ENCODE data around the gene SLC24A5.

The SLC24A5 gene

DNA sequence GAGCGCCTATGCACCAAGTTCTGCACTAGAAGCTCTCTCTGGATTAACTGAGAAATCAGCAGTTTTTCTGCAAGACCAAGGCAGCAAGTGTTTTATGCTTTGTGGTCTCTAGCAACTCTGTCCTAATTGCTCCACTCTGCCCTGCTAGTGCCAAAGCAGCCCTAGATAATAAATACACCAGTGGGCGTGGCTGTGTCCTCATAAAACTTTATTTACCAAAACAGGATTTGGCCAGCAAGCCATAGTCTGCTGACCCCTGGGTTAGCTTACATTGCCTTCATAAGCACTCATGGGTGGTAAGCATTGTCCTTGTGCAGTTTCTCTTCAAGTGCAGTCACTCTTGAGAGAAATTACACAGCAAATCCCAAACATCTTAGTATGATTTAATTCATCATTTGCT lies 30.7 kb upstream of the SLC24A5 start:
- Histone ChIP-seq H3K4me1 (ENCODE audit: control insufficient read depth, insufficient read depth, low read length) (no peaks in the 10 kb centered on the region), H3K27me3 (ENCODE audit: control insufficient read depth, insufficient read depth, low read length) (no peaks in the 10 kb centered on the region), H3K36me3 (ENCODE audit: control insufficient read depth, insufficient read depth, low read length) (no peaks in the 10 kb centered on the region), H3K27ac (ENCODE audit: low read depth, low read length) (no peak overlapping the region), H3K9ac (ENCODE audit: low read depth, low read length) (no peak overlapping the region), H3K9me3 (ENCODE audit: control insufficient read depth, insufficient read depth, low read length) (peaks cover 21% of the 10 kb centered on the region), H3K4me3 (ENCODE audit: low read depth, low read length) (no peak overlapping the region)

DNA sequence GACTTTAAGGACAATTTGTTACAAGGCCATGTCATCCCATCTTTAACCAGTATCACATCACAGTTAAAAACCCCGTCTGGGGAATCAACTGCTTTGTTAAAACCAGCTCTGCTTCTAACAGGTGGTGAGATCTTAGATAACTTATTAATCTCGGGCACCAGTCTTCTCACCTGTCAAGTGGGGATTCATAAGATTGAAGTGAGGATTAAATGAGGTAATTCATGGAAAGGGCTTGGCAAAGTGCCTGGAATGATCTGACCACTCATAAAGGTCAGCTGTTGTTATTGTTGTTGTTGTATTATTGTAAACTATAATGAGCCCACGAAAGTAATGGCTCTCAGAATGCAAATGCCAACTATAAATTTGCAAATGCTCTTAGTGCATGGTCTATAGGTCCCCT lies 30.1 kb upstream of the SLC24A5 start:
- H3K36me3 ChIP-seq (ENCODE audit: control insufficient read depth, insufficient read depth, low read length): no peaks in the 10 kb centered on the region
- H3K9me3 ChIP-seq (ENCODE audit: control insufficient read depth, insufficient read depth, low read length): peaks cover 21% of the 10 kb centered on the region
- H3K27ac ChIP-seq (ENCODE audit: low read depth, low read length): no peak overlapping the region
- H3K9ac ChIP-seq (ENCODE audit: low read depth, low read length): no peak overlapping the region
- H3K27me3 ChIP-seq (ENCODE audit: control insufficient read depth, insufficient read depth, low read length): no peaks in the 10 kb centered on the region
- no peak overlapping the region for H3K4me3 ChIP-seq (ENCODE audit: low read depth, low read length)
- H3K4me1 ChIP-seq (ENCODE audit: control insufficient read depth, insufficient read depth, low read length): no peaks in the 10 kb centered on the region

DNA sequence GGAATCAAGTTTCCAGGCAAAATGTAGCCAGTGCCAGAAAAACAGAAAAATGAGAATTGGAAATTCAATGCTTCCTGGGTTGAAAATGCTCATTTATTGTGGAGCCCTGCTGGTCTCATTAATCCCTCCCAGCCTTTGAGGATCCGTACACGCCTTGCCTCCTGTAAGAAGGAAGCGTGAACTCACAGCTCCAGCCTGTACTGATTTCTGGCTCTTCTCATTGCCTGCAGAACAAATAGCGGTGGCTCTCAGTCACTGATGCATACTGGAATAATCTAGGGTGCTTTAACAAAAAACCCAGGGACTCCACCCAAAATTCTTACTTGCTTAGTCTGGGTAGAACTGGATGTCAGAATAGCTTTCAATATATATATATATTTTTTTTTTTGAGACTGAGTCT lies 29.3 kb upstream of the SLC24A5 start:
- Histone ChIP-seq H3K27me3 (ENCODE audit: control insufficient read depth, insufficient read depth, low read length) (no peaks in the 10 kb centered on the region), H3K9me3 (ENCODE audit: control insufficient read depth, insufficient read depth, low read length) (peaks cover 21% of the 10 kb centered on the region), H3K9ac (ENCODE audit: low read depth, low read length) (no peak overlapping the region), H3K4me1 (ENCODE audit: control insufficient read depth, insufficient read depth, low read length) (no peaks in the 10 kb centered on the region), H3K4me3 (ENCODE audit: low read depth, low read length) (no peak overlapping the region), H3K36me3 (ENCODE audit: control insufficient read depth, insufficient read depth, low read length) (no peaks in the 10 kb centered on the region), H3K27ac (ENCODE audit: low read depth, low read length) (no peak overlapping the region)

DNA sequence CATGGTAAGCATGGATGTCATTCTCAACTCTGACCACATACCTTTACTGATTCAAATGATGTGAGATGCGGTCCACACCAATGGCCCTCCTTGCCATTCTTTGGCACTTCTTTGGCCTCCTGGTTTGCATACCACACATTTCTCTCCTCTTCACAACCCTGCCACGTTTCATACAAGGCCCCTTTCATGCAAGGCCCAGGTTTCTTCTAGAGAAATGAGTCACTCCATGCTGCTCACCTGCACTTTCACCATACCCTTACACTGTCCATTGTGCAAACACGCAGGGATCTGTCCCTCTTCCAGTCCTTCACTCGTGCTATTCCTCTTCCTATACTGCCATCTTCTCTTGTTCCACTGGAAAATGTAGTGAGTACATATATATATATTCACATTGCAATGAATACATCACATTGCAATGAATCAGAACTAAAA lies 24.4 kb upstream of the SLC24A5 start:
- H3K27me3 ChIP-seq (ENCODE audit: control insufficient read depth, insufficient read depth, low read length): no peaks in the 10 kb centered on the region
- no peak overlapping the region for H3K4me3 ChIP-seq (ENCODE audit: low read depth, low read length)
- H3K9me3 ChIP-seq (ENCODE audit: control insufficient read depth, insufficient read depth, low read length): no peaks in the 10 kb centered on the region
- H3K27ac ChIP-seq (ENCODE audit: low read depth, low read length): no peak overlapping the region
- H3K4me1 ChIP-seq (ENCODE audit: control insufficient read depth, insufficient read depth, low read length): no peaks in the 10 kb centered on the region
- no peaks in the 10 kb centered on the region for H3K36me3 ChIP-seq (ENCODE audit: control insufficient read depth, insufficient read depth, low read length)
- H3K9ac ChIP-seq (ENCODE audit: low read depth, low read length): no peak overlapping the region

DNA sequence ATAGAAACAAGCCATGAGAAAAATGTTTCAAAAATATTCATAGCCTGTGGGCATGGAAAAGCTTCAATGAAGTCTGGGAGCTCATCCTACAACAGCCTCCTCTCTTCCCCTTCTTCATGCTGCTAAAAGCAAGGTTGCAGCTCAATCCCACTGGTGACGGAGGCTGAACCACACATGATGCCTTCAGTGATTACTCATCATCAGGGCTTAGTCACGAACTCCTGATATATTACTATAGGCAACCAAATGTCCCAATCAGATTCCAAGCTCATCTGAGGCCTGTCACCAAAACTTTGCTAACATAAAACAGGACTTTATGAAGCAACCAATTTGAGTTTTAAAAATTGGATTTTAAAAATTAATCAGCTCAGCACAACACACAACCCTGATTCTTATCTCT lies 24.0 kb upstream of the SLC24A5 start:
- H3K27ac ChIP-seq (ENCODE audit: low read depth, low read length): no peak overlapping the region
- H3K4me1 ChIP-seq (ENCODE audit: control insufficient read depth, insufficient read depth, low read length): no peaks in the 10 kb centered on the region
- no peaks in the 10 kb centered on the region for H3K9me3 ChIP-seq (ENCODE audit: control insufficient read depth, insufficient read depth, low read length)
- H3K27me3 ChIP-seq (ENCODE audit: control insufficient read depth, insufficient read depth, low read length): no peaks in the 10 kb centered on the region
- no peak overlapping the region for H3K9ac ChIP-seq (ENCODE audit: low read depth, low read length)
- no peaks in the 10 kb centered on the region for H3K36me3 ChIP-seq (ENCODE audit: control insufficient read depth, insufficient read depth, low read length)
- no peak overlapping the region for H3K4me3 ChIP-seq (ENCODE audit: low read depth, low read length)

DNA sequence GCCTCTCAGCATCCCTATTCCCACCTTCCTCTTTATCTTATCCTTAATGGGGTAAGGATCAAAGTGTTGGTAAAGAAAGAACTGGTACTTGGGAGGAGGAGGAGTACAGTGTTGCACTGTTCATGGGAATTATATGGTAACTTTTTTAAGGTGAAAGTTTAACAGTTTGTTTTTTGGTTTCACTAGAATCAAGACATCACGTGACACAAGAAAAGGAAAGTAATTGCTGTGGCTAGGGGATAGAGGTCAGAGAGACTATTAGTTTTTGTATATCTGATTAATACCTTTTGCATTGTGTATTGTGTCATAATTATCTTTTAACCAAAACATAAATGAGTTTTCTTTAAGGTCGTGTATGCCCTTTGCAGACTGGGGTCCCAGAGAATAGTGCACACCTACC lies 23.5 kb upstream of the SLC24A5 start:
- H3K4me1 ChIP-seq (ENCODE audit: control insufficient read depth, insufficient read depth, low read length): no peaks in the 10 kb centered on the region
- H3K27me3 ChIP-seq (ENCODE audit: control insufficient read depth, insufficient read depth, low read length): no peaks in the 10 kb centered on the region
- no peak overlapping the region for H3K4me3 ChIP-seq (ENCODE audit: low read depth, low read length)
- no peak overlapping the region for H3K9ac ChIP-seq (ENCODE audit: low read depth, low read length)
- H3K9me3 ChIP-seq (ENCODE audit: control insufficient read depth, insufficient read depth, low read length): no peaks in the 10 kb centered on the region
- H3K27ac ChIP-seq (ENCODE audit: low read depth, low read length): no peak overlapping the region
- no peaks in the 10 kb centered on the region for H3K36me3 ChIP-seq (ENCODE audit: control insufficient read depth, insufficient read depth, low read length)

DNA sequence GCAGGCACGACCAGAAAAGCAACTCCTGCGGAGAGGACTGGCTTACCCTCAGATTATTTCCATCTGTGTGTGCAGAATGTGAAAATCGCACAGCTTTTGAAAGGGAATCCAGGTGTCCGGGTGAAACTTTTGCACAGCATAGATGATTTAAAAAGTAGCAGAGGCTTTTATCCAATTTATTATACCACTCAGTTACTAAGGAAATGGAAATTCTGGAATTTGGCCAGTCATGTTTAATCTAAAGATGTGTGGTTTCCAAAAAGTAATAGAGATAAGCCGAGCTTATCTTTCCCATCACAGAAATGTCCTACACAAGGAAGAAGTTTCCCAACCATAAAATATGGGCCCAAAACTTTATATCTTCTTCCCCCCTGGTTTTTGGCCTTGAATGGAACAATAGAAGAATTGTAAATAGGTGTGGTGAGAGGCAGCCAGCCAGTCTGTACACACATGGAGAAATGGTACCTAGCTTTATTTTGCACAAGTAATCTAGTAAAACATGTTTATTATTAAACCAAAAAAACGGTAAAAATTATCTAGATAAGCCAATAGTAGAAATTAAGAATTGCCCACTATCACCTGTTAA lies 19.3 kb upstream of the SLC24A5 start:
- Histone ChIP-seq H3K27me3 (ENCODE audit: control insufficient read depth, insufficient read depth, low read length) (no peaks in the 10 kb centered on the region; the same call in 1 of the 2 replicates), H3K27ac (ENCODE audit: low read depth, low read length) (no peak overlapping the region), H3K9ac (ENCODE audit: low read depth, low read length) (no peak overlapping the region), H3K9me3 (ENCODE audit: control insufficient read depth, insufficient read depth, low read length) (no peaks in the 10 kb centered on the region), H3K4me1 (ENCODE audit: control insufficient read depth, insufficient read depth, low read length) (no peaks in the 10 kb centered on the region), H3K36me3 (ENCODE audit: control insufficient read depth, insufficient read depth, low read length) (no peaks in the 10 kb centered on the region), H3K4me3 (ENCODE audit: low read depth, low read length) (no peak overlapping the region)

DNA sequence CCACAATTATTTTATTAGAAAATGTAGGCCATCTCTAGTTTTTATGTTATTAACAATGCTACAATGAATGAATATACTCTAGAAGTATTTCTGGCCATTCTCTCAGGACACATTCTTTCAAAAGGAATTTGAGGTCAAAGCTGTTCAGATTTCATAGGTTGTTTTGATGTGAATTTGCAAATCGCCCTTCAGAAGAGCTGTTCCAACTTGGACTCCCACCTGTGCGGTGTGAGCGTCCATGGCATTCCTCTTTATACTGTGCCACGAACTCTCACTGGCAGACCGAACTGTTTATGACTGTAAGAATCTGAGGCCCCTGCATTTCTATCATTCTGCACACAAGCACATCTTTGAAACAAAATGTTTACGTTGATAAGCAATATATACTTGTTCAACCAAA lies 18.6 kb upstream of the SLC24A5 start:
- Histone ChIP-seq H3K9me3 (ENCODE audit: control insufficient read depth, insufficient read depth, low read length) (no peaks in the 10 kb centered on the region), H3K4me3 (ENCODE audit: low read depth, low read length) (no peak overlapping the region), H3K27me3 (ENCODE audit: control insufficient read depth, insufficient read depth, low read length) (no peaks in the 10 kb centered on the region; the same call in 1 of the 2 replicates), H3K4me1 (ENCODE audit: control insufficient read depth, insufficient read depth, low read length) (no peaks in the 10 kb centered on the region), H3K9ac (ENCODE audit: low read depth, low read length) (no peak overlapping the region), H3K36me3 (ENCODE audit: control insufficient read depth, insufficient read depth, low read length) (no peaks in the 10 kb centered on the region), H3K27ac (ENCODE audit: low read depth, low read length) (no peak overlapping the region)

DNA sequence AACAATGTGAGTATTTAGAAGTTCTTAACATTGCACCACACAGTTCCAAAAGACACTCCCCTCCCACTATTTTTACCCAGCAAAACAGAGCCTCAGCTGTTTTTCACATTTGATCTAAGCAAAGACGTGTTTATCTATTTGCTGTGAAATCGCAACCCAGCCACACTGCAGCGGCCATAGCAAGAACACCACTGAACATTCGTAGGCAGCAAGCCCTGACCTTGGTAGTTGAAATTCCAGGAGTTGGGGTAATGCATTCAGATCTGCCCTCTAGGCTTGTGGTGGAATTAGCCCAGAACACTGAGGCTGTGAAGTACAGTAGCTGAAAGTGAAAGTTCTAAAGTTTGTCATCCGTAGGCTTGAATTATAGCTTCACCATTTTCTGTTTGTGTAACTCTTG lies 17.1 kb upstream of the SLC24A5 start:
- Histone ChIP-seq H3K4me3 (ENCODE audit: low read depth, low read length) (no peak overlapping the region), H3K4me1 (ENCODE audit: control insufficient read depth, insufficient read depth, low read length) (no peaks in the 10 kb centered on the region), H3K27me3 (ENCODE audit: control insufficient read depth, insufficient read depth, low read length) (no peaks in the 10 kb centered on the region; the same call in 1 of the 2 replicates), H3K27ac (ENCODE audit: low read depth, low read length) (no peak overlapping the region), H3K36me3 (ENCODE audit: control insufficient read depth, insufficient read depth, low read length) (no peaks in the 10 kb centered on the region), H3K9me3 (ENCODE audit: control insufficient read depth, insufficient read depth, low read length) (no peaks in the 10 kb centered on the region), H3K9ac (ENCODE audit: low read depth, low read length) (no peak overlapping the region)

DNA sequence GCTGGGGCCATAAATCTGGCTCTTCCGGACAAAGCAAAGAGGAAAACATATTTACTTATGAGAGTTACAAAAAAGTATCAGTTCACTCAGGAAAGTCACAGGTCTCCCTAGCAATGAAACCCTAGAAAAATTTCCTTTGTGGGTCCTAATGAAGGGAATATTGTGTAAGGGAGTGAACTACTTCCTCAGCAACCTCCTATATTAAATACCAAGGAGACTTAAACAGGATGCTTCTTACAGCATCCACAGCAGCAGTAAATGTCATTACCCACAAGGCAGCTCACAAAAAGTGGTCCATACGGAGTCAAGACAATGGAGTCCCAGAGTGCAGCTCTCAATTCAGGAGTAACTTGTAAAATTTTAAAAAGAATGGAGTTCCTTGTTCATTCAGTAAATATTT lies 14.9 kb upstream of the SLC24A5 start:
- no peak overlapping the region for H3K4me3 ChIP-seq (ENCODE audit: low read depth, low read length)
- H3K4me1 ChIP-seq (ENCODE audit: control insufficient read depth, insufficient read depth, low read length): 0 out of 2 replicates have a peak, but pooled peaks cover 3% of the 10 kb centered on the region
- no peak overlapping the region for H3K9ac ChIP-seq (ENCODE audit: low read depth, low read length)
- no peaks in the 10 kb centered on the region; the same call in 1 of the 2 replicates for H3K27me3 ChIP-seq (ENCODE audit: control insufficient read depth, insufficient read depth, low read length)
- no peak overlapping the region for H3K27ac ChIP-seq (ENCODE audit: low read depth, low read length)
- no peaks in the 10 kb centered on the region for H3K36me3 ChIP-seq (ENCODE audit: control insufficient read depth, insufficient read depth, low read length)
- no peaks in the 10 kb centered on the region for H3K9me3 ChIP-seq (ENCODE audit: control insufficient read depth, insufficient read depth, low read length)

DNA sequence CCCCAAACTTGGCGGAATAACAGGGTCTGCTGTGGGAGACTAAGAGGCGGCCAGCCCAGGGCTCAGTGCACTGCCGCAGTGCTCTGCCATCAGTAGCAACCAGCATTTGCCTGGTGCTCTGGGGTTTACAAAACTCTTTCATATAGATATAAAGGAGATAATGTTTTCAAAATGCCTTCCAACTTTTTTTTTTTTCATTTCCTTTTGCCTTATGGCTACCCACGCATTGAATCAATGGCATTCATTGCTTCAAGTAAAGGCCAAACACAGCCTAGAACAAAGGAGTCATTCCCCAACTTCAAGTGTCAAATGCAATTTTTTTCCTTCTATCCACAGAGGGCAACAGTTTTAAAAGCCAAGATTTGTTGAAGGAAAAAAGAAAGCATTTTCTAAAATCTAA lies 11.6 kb upstream of the SLC24A5 start:
- Histone ChIP-seq H3K4me1 (ENCODE audit: control insufficient read depth, insufficient read depth, low read length) (peaks cover 7% of the 10 kb centered on the region; the same call in 1 of the 2 replicates), H3K27ac (ENCODE audit: low read depth, low read length) (no peak overlapping the region), H3K4me3 (ENCODE audit: low read depth, low read length) (no peak overlapping the region), H3K36me3 (ENCODE audit: control insufficient read depth, insufficient read depth, low read length) (no peaks in the 10 kb centered on the region), H3K9ac (ENCODE audit: low read depth, low read length) (no peak overlapping the region), H3K27me3 (ENCODE audit: control insufficient read depth, insufficient read depth, low read length) (no peaks in the 10 kb centered on the region; the same call in 1 of the 2 replicates), H3K9me3 (ENCODE audit: control insufficient read depth, insufficient read depth, low read length) (no peaks in the 10 kb centered on the region)
